Measurements from ENCODE around the gene HSPH1.

Gene HSPH1

DNA sequence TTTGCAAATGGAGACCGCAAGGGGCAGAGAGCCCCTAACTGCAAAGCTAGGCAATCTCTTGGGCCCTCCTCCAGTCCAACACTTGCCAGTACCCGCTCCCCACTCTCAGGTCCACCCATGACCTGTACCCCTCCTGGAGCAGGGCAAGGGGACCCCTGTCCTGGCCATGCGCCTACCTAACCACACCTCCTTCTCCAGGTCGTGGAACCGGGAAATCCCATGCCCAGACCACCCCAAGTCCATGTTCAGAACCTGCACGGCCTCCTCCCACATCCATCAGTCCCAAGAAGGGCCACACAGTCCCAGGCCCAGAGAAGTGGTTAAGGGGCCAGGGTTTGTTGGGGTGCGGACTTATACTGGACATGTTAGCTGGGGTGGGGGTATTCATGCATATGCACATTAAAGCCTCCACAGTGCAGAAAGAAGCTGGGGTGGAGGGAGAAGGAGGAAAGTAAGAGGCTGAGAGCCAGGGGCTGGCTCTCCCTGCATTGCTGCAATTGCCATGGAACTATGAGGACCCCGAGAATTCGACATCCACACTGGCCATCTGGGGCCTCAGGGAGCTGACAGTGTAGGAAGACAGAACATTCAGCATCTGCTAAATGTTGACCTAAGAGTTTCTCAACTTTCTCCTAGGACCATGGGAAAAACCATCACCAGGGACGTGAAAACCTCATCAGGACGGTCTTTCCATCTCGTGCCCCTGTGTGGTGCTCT, 39.0 kb downstream of the HSPH1 start:
- no peaks in the 10 kb centered on the region for H3K9me3 Mint-ChIP-seq
- peaks cover 83% of the 10 kb centered on the region for H3K27me3 Mint-ChIP-seq

DNA sequence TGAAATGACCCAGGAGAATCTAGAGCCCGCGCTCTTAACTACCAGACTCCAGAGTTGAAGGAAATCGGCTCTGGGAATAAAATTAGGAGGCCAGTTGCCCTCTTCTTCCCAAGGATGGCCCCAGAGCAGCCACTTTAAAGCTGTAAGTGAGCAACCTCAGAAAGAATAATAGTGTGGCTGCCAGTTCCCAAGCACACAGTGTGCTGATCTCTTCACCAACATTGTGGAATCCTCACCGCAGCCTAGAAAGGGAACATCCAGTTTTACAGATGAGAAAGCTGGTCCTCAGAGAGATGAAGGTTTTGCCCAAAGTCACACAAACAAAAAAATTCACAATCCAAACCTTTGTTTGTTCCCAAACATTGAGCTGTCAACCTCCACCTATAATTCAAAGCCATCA, 39.6 kb downstream of the HSPH1 start:
- no peak for ATAC-seq
- no peak overlapping the region for H3K4me3 Mint-ChIP-seq
- DNase-seq: no peak
- peaks cover 87% of the 10 kb centered on the region for H3K27me3 Mint-ChIP-seq
- peaks cover 21% of the 10 kb centered on the region for H3K4me1 Mint-ChIP-seq
- no peak overlapping the region for H3K27ac Mint-ChIP-seq
- H3K9me3 Mint-ChIP-seq: no peaks in the 10 kb centered on the region

More for the DNA sequence above, 39.0 kb downstream of the HSPH1 start:
- DNase-seq (no peak), ATAC-seq (no peak)
- H3K4me3 Mint-ChIP-seq: no peak overlapping the region
- peaks cover 21% of the 10 kb centered on the region for H3K4me1 Mint-ChIP-seq
- H3K27ac Mint-ChIP-seq: no peak overlapping the region

DNA sequence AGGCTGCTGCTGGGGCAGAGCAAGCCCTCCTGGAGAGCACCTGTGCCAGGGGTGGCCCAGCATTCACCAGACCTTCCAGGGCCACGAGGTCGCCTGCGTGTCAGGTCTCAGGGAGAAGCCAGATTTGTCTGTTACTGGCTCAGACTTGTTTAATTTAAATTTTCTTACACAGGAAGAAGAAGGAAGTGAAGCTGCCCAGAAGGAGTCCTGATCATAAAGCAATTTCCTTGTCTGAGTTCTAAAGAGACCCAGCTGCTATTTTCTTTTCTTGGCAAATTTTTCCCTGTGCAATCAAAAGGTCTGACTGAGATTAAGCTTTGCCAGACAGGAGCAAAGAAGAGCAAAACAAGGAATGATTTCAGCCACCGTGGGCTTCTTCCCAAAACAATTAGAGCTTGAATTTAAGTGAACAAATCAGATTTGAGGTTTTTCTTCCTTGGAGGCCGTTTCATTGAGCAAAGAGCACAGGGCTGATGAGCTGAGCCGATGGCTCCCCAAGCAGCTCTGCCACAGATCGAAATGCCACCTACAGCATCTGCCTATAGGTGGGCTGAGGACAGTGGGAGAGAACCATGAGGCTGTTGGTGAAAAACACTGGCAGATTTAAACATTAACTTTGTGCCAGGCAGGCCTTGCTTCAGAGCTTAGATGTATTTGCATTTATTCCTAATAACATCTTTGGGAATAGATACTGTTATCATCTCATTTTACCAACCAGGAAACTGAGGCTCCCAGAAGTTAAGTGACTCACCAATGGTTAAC, 40.1 kb downstream of the HSPH1 start:
- peaks cover 21% of the 10 kb centered on the region for H3K4me1 Mint-ChIP-seq
- no peak for DNase-seq
- H3K4me3 Mint-ChIP-seq: no peak overlapping the region
- no peak overlapping the region for H3K27ac Mint-ChIP-seq
- ATAC-seq: no peak
- H3K27me3 Mint-ChIP-seq: peaks cover 88% of the 10 kb centered on the region
- H3K9me3 Mint-ChIP-seq: no peaks in the 10 kb centered on the region

DNA sequence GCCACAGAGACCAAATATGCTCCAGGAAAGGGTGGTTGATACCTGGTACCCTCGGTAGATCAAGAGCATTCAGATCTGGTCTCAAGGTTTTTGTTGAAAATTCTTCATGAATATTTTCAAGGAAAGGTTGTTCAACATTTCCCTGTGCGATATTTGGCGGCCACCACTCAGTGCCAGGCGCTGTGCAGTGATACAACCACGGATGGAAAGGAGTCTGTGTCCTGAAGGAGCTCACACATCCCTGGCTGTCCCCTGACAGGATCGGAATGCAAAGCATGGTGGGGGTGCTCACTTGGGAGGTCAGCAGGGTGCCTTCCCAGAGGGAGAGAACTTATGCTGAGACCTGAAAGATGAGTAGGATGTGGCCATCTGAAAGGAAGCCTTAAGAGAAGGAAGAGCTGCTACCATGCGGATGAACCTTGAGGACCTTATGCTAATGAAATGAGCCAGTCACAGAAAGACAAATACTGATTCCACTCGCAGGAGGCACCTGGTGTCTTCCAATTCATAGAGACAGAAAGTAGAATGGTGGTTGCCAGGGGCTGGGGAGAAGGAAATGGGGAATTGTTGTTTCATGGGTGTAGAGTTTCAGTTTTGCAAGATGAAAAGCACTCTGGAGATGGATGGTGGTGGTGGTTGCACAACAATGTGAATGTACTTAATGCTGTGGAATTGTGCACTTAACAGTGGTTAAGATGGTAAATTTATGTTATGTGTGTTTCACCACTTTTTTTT, 41.6 kb downstream of the HSPH1 start:
- ATAC-seq (peak; percentile 23), DNase-seq (no peak)
- Mint-ChIP-seq H3K4me3 (no peak overlapping the region), H3K27ac (peak overlapping the region in 1 of 2 donors; percentile 67), H3K9me3 (no peaks in the 10 kb centered on the region), H3K4me1 (peaks cover 21% of the 10 kb centered on the region), H3K27me3 (peaks cover 85% of the 10 kb centered on the region)

DNA sequence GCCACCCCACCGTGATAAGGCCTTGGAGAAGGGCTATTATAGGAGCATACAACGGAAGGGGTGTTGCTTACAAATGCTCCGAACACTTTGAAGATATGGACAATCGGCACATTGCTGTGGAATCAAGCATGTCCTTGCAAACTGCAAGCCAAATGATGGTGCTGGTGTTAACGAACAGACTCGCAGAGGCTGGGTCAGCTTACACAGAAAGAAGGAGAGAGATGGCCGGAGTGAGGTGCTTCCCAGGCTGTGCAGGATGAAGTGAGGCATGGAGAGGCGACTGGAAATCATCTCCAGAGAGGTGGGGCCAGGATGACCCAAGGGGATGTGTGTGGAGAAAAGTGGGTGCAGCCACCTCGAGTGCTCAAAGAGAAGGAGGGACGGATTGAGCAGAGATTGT, 42.2 kb downstream of the HSPH1 start:
- Mint-ChIP-seq H3K4me1 (peaks cover 20% of the 10 kb centered on the region), H3K27ac (no peak overlapping the region), H3K9me3 (no peaks in the 10 kb centered on the region), H3K27me3 (peaks cover 79% of the 10 kb centered on the region), H3K4me3 (no peak overlapping the region)
- ATAC-seq (no peak), DNase-seq (no peak)

DNA sequence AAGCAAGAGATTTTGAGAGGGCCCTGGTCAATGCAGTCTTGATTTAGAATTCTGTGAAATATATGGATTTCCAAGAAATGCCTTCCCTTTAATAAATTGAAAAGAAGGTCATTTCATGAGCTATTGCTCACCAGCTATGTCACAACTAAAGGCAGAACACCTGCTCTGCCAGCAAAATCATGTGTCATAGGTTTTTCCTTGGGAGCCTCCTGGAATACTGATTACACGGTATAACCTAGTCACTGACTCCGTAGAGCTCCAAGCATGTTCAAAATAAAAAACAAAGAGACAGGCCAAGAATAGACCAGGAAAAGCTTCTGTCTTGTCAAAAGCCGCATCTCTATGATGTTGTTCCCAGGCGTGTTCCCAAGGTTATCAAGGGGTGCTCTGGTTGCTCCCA, 45.5 kb downstream of the HSPH1 start:
- Mint-ChIP-seq H3K4me1 (peaks cover 16% of the 10 kb centered on the region), H3K27me3 (peaks cover 67% of the 10 kb centered on the region), H3K4me3 (no peak overlapping the region), H3K27ac (no peak overlapping the region), H3K9me3 (no peaks in the 10 kb centered on the region)
- DNase-seq (no peak), ATAC-seq (no peak)

DNA sequence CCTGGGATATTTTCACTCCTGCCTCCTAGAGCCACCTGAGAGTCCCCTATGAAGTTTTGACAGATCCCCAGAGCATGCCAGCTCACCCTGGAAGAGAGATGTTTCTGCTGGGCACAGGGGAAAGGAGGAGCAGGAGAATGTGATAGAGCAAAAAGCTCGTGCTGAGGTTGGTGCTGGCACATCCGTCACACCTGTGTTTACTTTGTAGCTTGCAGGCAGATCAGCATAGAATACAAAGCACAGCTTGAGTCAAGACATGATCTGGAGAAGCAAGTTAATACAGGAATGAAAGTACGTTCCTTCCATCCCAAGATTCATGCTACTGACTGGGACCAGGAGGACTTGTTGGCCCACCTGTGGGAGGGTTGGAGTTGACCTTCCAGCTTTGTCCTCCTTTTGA, 46.1 kb downstream of the HSPH1 start:
- no peak for ATAC-seq
- no peak for DNase-seq
- Mint-ChIP-seq H3K9me3 (no peaks in the 10 kb centered on the region), H3K27me3 (peaks cover 61% of the 10 kb centered on the region), H3K4me3 (no peak overlapping the region), H3K4me1 (peaks cover 13% of the 10 kb centered on the region), H3K27ac (no peak overlapping the region)

DNA sequence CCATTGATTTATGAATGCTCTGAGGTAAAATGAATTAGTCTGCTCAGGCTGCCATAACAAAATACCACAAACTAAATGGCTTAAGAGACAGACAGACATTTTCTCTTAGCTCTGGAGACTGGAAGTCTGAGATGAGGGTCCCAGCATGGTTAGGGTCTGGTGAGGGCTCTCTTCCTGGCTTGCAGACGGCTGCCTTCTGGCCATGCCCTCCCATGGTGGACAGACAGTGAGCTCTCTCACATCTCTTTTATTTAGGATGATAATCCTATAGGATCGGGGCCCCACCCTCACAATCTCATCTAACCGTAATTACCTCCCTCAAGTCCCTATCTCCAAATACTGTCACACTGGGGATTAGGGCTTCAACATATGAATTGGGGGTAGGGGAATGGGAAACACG, 47.1 kb downstream of the HSPH1 start:
- Mint-ChIP-seq H3K27me3 (peaks cover 52% of the 10 kb centered on the region), H3K4me3 (no peak overlapping the region)
- ATAC-seq: no peak

DNA sequence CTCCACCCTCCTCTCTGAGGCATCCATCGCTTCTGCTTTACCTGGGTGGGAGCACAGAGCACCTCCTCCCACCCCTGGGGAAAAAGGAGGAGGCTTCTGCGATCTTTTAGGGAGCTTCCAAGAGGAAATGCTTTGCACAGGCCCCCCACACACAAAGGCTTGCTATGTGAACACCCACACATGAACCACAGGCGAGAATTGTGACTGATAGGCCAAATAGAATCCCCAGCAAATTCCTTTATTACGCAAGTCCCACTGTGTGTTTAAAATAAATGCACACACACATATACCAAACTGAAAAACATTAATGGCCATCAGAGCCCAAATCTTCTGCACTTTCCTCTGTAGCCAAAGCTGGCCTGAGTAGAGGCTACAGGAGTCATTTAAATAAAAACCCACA, 50.6 kb downstream of the HSPH1 start:
- DNase-seq: no peak
- peaks cover 20% of the 10 kb centered on the region for H3K27me3 Mint-ChIP-seq

More for the DNA sequence above, 47.1 kb downstream of the HSPH1 start:
- H3K27ac Mint-ChIP-seq: no peak overlapping the region
- DNase-seq: no peak
- no peaks in the 10 kb centered on the region for H3K9me3 Mint-ChIP-seq
- H3K4me1 Mint-ChIP-seq: peaks cover 3% of the 10 kb centered on the region

DNA sequence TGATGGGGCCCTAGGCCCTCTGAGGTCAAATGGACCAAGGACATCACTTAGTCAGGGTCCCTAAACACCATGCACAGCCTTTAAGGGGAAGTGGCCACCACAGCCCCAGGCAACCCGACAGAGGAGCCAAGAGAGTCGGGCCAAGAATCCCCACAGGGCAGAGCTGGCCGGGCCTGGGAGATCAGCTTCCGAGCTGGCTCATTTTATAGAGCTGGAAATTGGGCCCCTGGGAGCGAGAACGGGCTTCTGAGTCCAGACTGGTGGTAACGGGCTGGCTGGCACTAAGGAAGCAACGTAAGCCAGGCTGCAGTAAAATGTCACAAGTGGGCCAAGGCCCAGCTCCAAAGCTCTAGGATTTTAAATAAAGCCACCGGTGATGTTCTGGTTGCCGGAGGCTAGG, 51.1 kb downstream of the HSPH1 start:
- Mint-ChIP-seq H3K4me3 (no peak overlapping the region), H3K27me3 (peaks cover 15% of the 10 kb centered on the region)
- no peak for ATAC-seq

More for the DNA sequence above, 50.6 kb downstream of the HSPH1 start:
- H3K4me1 Mint-ChIP-seq: no peaks in the 10 kb centered on the region
- no peaks in the 10 kb centered on the region for H3K9me3 Mint-ChIP-seq
- no peak for ATAC-seq
- no peak overlapping the region for H3K27ac Mint-ChIP-seq
- H3K4me3 Mint-ChIP-seq: no peak overlapping the region

DNA sequence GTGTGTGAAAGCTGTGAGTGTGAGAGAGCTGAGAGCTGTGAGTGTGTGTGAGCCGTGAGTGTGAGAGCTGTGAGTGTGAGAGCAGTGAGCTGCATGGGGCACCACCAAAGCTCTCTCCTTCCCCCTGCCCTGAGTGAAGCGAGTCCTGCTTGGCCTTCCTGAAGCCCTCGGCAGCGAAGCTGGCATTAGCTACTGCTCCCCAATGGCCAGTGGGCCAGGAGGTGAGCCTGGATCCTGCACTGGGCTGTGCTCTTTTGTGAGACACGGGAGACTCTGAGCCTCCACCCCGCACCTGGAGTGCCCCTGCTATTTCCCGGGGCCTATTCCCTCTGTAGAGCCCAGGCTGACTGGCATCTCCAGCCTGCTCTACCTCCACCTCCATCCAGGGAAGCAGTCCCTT, 51.5 kb downstream of the HSPH1 start:
- Mint-ChIP-seq H3K9me3 (no peaks in the 10 kb centered on the region), H3K27ac (no peak overlapping the region), H3K4me3 (no peak overlapping the region), H3K27me3 (peaks cover 13% of the 10 kb centered on the region), H3K4me1 (no peaks in the 10 kb centered on the region)
- no peak for DNase-seq
- no peak for ATAC-seq

More for the DNA sequence above, 51.1 kb downstream of the HSPH1 start:
- Mint-ChIP-seq H3K4me1 (no peaks in the 10 kb centered on the region), H3K27ac (no peak overlapping the region), H3K9me3 (no peaks in the 10 kb centered on the region)
- no peak for DNase-seq

DNA sequence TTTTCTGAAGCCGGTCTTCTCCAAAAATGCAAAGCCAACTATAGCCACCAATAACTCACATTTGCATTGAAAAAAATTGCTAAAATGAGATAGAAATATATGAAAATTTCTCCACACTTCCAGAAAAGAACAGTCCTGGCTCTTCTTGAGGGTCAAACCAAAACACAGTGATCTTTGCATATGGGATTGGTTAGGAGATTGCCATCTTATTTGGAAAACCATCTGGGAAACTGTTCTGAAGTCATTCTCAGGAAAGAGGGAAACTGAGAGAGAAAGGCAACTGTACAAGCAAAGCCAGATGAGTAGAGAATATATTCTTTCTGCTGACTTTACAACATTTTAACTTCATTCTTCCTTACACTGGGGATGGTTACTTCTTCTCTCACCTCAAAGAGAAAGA, 54.6 kb downstream of the HSPH1 start:
- ATAC-seq (no peak), DNase-seq (no peak)
- H3K27ac Mint-ChIP-seq: no peak overlapping the region
- no peak overlapping the region for H3K4me3 Mint-ChIP-seq
- no peaks in the 10 kb centered on the region for H3K9me3 Mint-ChIP-seq
- peaks cover 9% of the 10 kb centered on the region for H3K27me3 Mint-ChIP-seq
- no peaks in the 10 kb centered on the region for H3K4me1 Mint-ChIP-seq

DNA sequence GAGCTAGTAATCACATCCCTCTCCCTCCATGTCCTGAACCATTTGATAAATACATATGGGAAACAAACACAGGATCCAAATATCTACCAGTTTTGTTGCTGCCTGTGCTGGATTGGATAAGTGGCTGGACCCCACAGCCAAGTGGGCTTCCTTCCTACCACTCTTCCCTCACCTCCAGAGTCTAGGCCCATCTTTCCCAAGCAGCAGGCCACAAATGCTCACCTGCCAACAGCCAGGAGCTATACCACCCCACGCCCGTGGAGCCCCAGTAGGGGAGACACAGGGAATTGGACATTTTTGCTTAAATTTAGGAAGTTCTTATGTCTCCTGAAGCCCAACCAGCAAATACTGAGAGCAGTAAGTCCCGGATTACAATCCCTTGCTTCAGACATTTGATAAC, 55.8 kb downstream of the HSPH1 start:
- no peaks in the 10 kb centered on the region for H3K9me3 Mint-ChIP-seq
- DNase-seq (no peak), ATAC-seq (no peak)
- H3K27ac Mint-ChIP-seq: peak overlapping the region in 1 of 2 donors; percentile 47
- H3K4me3 Mint-ChIP-seq: no peak overlapping the region
- H3K27me3 Mint-ChIP-seq: peaks cover 22% of the 10 kb centered on the region
- no peaks in the 10 kb centered on the region for H3K4me1 Mint-ChIP-seq

DNA sequence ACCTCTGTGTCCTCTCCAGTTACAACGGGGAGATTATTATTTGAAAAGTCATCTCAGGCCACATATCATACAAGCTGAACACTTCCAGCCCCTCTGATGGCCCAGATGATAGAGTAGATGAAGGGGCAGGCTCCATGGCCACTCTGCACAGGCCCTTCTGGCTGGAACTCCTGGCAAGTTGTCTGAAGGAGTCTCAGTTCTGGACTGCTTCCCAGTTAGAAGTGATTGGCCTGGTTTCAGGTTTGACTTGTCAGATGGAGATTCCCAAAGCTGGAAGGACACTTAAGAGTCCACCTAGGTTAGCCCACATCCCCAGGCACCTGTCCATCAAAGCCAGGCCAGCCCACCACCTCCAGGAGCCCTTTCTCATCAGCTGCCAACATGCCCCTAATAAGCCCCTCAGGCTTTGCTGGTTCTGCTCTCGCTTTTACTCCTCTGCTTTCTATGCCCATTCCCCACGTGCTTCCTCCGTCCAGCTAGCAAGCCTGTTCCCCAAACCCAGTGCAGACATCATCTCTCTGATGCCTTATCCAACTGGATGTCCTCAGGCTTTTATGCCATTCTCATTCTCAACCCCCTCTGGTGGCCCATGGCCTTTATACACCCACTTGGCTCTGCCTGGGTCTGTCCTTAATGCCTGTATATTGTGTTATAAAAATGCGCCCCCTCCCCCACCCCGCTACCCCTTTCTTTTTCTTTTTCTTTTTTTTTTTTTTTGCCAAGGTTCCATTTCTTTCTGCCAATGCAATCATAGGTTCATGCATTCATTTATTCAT, 56.5 kb downstream of the HSPH1 start:
- ATAC-seq: no peak
- DNase-seq: no peak
- H3K4me3 Mint-ChIP-seq: no peak overlapping the region
- H3K27ac Mint-ChIP-seq: peak overlapping the region in 1 of 2 donors; percentile 47
- H3K4me1 Mint-ChIP-seq: no peaks in the 10 kb centered on the region
- peaks cover 28% of the 10 kb centered on the region for H3K27me3 Mint-ChIP-seq
- H3K9me3 Mint-ChIP-seq: no peaks in the 10 kb centered on the region

DNA sequence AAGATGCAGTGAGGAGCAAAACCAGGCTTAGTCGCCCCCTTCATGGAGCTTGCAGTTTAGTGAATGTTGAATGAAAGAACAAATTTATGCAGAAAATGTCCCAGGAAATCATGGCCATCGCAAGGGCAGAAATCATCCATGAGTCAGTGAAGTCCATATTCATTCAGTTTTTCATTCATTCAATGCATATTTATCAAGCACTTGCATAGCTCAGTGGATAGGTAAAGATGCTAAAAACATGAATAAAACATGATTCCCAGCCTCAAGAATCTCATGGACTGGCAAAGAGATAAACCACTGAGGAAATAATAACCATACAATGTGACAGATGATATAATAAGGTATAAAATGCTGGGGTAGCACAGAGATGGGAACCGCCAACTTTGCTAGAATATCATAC, 58.8 kb downstream of the HSPH1 start:
- peaks cover 48% of the 10 kb centered on the region for H3K27me3 Mint-ChIP-seq
- no peaks in the 10 kb centered on the region for H3K9me3 Mint-ChIP-seq
- H3K27ac Mint-ChIP-seq: no peak overlapping the region
- ATAC-seq (no peak), DNase-seq (no peak)
- no peaks in the 10 kb centered on the region for H3K4me1 Mint-ChIP-seq
- no peak overlapping the region for H3K4me3 Mint-ChIP-seq
